ENCODE measurements around the gene EME1. TPM values are rescaled to one million over a fixed set of nuclear protein-coding genes. Genes with fewer than 3 reads are reported as not detected.

The EME1 gene
- total and polyA plus RNA-seq, 10 of the 15 experiments (the other 5 are each of a cell fraction or from before 2014, with no cell fraction given): 13.8 to 40.5 (median 22.0) TPM

- peak; percentile 96 for TF ChIP-seq TAF1 (IDR thresholded peaks at IDR 0.05; ENCODE audit: borderline replicate concordance, low read depth, low read length)
- peak; percentile 70; the same call in 1 of the 2 replicates for TF ChIP-seq TBL1XR1 (IDR thresholded peaks at IDR 0.05; ENCODE audit: low read depth, low read length)
- peak; percentile 97 for TF ChIP-seq YY1 (IDR thresholded peaks at IDR 0.05; ENCODE audit: low read depth, low read length)
- TF ChIP-seq RELA (IDR thresholded peaks at IDR 0.05; ENCODE audit: borderline replicate concordance, partially characterized antibody): peak; percentile 71
- TF ChIP-seq KDM1A (IDR thresholded peaks at IDR 0.05; ENCODE audit: borderline replicate concordance): no peak
- TF ChIP-seq NRF1 (conservative IDR thresholded peaks at IDR 0.05; ENCODE audit: low read depth, low read length): no peak
- TF ChIP-seq EZH2 (IDR thresholded peaks at IDR 0.05; ENCODE audit: borderline replicate concordance, control insufficient read depth, low read depth, low read length): no peak
- no peak for TF ChIP-seq JUND (IDR thresholded peaks at IDR 0.05; ENCODE audit: low read depth, low read length)
- TF ChIP-seq CEBPB (IDR thresholded peaks at IDR 0.05; ENCODE audit: borderline replicate concordance in 1 of 2, low read depth in 2 of 2, low read length in 2 of 2): no peak
- TF ChIP-seq ASH2L (IDR thresholded peaks at IDR 0.05; ENCODE audit: borderline replicate concordance, low read depth): peak; percentile 83; the same call in 1 of the 2 replicates
- TF ChIP-seq NFYA (IDR thresholded peaks at IDR 0.05; ENCODE audit: borderline replicate concordance, low read depth, low read length): no peak
- TF ChIP-seq ZBED1 (IDR thresholded peaks at IDR 0.05; ENCODE audit: borderline replicate concordance): no peak
- TF ChIP-seq SUZ12 (IDR thresholded peaks at IDR 0.05; ENCODE audit: unreplicated experiment): no peak
- no peak for TF ChIP-seq ZNF384 (IDR thresholded peaks at IDR 0.05; ENCODE audit: borderline replicate concordance, low read depth, low read length)
- TF ChIP-seq WRNIP1 (IDR thresholded peaks at IDR 0.05; ENCODE audit: borderline replicate concordance, low read depth, low read length): 0 out of 2 replicates have a peak, but pooled peaks have one; percentile 30
- TF ChIP-seq KLF5 (IDR thresholded peaks at IDR 0.05; ENCODE audit: partially characterized antibody): peak; percentile 88
- peak; percentile 83 to 98 for TF ChIP-seq BHLHE40 (IDR thresholded peaks at IDR 0.05; ENCODE audit: borderline replicate concordance in 1 of 2, low read depth in 2 of 2, low read length in 1 of 2)
- no peak for TF ChIP-seq CHD4 (IDR thresholded peaks at IDR 0.05)
- TF ChIP-seq PRDM15 (CRISPR knock-in tag; IDR thresholded peaks at IDR 0.05): peak; percentile 88; the same call in 1 of the 2 replicates
- peak; percentile 9 for TF ChIP-seq PBX3 (IDR thresholded peaks at IDR 0.05; ENCODE audit: insufficient replicate concordance, low read depth, low read length)
- peak; percentile 61 for TF ChIP-seq GATAD2B (conservative IDR thresholded peaks at IDR 0.05; ENCODE audit: low read depth)
- peak; percentile 72 for TF ChIP-seq CREB1 (IDR thresholded peaks at IDR 0.05; ENCODE audit: low read depth)
- TF ChIP-seq MYC (IDR thresholded peaks at IDR 0.05; ENCODE audit: insufficient read depth, insufficient read length, insufficient replicate concordance, low read length, severe bottlenecking): peak; percentile 78
Observed at GRCh38 chr17:50372758-50373556, at the start of gene EME1, which contains the start of gene MRPL27 (continued).

Data from GM12878 (cell line).